Measurements from ENCODE around the gene SCLY.

DNA sequence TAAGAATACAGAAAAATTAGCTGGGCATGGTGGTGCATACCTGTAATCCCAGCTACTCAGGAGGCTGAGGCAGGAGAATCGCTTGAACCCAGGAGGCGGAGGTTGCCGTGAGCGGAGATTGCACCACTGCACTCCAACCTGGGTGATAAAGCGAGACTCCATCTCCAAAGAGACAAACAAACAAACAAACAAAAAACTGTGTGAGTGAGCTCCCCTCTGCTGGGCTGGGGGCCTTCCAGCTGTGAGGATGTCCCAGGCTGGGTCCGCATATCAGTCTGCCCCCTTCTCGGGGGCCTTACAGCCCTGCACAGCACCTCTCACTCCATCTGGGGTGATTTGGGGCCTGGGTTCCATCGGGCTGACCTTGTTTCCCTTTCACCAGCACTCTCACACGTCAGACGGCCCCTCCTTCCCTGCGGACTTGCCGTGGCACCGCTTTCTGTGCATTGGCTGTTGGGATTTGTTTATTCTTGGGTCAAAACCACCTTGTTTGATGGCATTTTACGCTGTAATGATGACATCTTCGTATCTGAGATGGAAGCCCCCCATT is 74.9 kb downstream of the SCLY start:
- TF ChIP-seq, protein P1, sequence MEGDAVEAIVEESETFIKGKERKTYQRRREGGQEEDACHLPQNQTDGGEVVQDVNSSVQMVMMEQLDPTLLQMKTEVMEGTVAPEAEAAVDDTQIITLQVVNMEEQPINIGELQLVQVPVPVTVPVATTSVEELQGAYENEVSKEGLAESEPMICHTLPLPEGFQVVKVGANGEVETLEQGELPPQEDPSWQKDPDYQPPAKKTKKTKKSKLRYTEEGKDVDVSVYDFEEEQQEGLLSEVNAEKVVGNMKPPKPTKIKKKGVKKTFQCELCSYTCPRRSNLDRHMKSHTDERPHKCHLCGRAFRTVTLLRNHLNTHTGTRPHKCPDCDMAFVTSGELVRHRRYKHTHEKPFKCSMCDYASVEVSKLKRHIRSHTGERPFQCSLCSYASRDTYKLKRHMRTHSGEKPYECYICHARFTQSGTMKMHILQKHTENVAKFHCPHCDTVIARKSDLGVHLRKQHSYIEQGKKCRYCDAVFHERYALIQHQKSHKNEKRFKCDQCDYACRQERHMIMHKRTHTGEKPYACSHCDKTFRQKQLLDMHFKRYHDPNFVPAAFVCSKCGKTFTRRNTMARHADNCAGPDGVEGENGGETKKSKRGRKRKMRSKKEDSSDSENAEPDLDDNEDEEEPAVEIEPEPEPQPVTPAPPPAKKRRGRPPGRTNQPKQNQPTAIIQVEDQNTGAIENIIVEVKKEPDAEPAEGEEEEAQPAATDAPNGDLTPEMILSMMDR (IDR thresholded peaks at IDR 0.05), result no peak
- TF ChIP-seq EZH2 (IDR thresholded peaks at IDR 0.05; ENCODE audit: borderline replicate concordance, insufficient read depth, low read depth, low read length, poor library complexity, severe bottlenecking), result no peak
